CD4-positive, CD25-positive, alpha-beta regulatory T cell (primary cell): ENCODE measurements around the gene BMPER. TPM values are rescaled to one million over a fixed set of nuclear protein-coding genes. Genes with fewer than 3 reads are reported as not detected.

Experiments
- ATAC-seq, 2 donors: fragments of 150-1000 bp; cut with Tn5 transposase; one replicate each; pipeline ENCODE4 v1.10.0; 2021; ENCODE audit warnings: low read depth in 2 of 2, moderate number of reproducible peaks in 2 of 2, moderate library complexity in 1 of 2
- DNase-seq, 3 donors: peaks; one replicate each; pipeline versions ENCODE4 v3.0.0 to v3.0.0-alpha.2; 2012 to 2022; ENCODE audit warnings: mixed read lengths in 1 of 3
- H3K27ac ChIP-seq: one replicate; pipeline ENCODE4 v1.7.0; 2013; ENCODE audit warnings: mild to moderate bottlenecking, low read length; ENCODE audit not compliant: insufficient read depth, poor library complexity, severe bottlenecking
- H3K27me3 ChIP-seq: one replicate; pipeline ENCODE4 v1.7.0; 2013; ENCODE audit warnings: low read length; ENCODE audit not compliant: control insufficient read depth, insufficient read depth
- H3K36me3 ChIP-seq: one replicate; pipeline ENCODE4 v1.7.0; 2013; ENCODE audit warnings: mild to moderate bottlenecking, low read length, moderate library complexity; ENCODE audit not compliant: control insufficient read depth, insufficient read depth
- H3K4me1 ChIP-seq: 2 replicates; pipeline ENCODE4 v1.7.0; 2013; ENCODE audit warnings: mild to moderate bottlenecking, low read length; ENCODE audit not compliant: insufficient read depth, control insufficient read depth, poor library complexity, severe bottlenecking
- H3K4me3 ChIP-seq: one replicate; pipeline ENCODE4 v1.7.0; 2013; ENCODE audit warnings: low read depth, mild to moderate bottlenecking, low read length, moderate library complexity
- H3K9me3 ChIP-seq, 2 experiments: 1 replicate in 1 of 2; 2 replicates in 1 of 2; pipeline ENCODE4 v1.7.0; 2013; ENCODE audit warnings: low read length in 2 of 2, mild to moderate bottlenecking in 1 of 2, moderate library complexity in 1 of 2; ENCODE audit not compliant: control insufficient read depth in 2 of 2
- H3K27ac Mint-ChIP-seq, 3 donors: one replicate each; pipeline ENCODE4 v1.8.0; 2020 to 2022; ENCODE audit warnings: mild to moderate bottlenecking in 3 of 3, mixed read lengths in 3 of 3, moderate library complexity in 2 of 3
- H3K27me3 Mint-ChIP-seq: one replicate; pipeline ENCODE4 v1.8.0; 2022; ENCODE audit warnings: mild to moderate bottlenecking, mixed read lengths
- H3K36me3 Mint-ChIP-seq: one replicate; pipeline ENCODE4 v1.8.0; 2020; ENCODE audit warnings: mixed read lengths
- H3K4me1 Mint-ChIP-seq, 4 donors: one replicate each; pipeline ENCODE4 v1.8.0; 2020 to 2022; ENCODE audit warnings: mixed read lengths in 4 of 4, mild to moderate bottlenecking in 1 of 4
- H3K4me3 Mint-ChIP-seq, 4 donors: one replicate each; pipeline ENCODE4 v1.8.0; 2020 to 2022; ENCODE audit warnings: mild to moderate bottlenecking in 4 of 4, mixed read lengths in 4 of 4, moderate library complexity in 3 of 4
- H3K9me3 Mint-ChIP-seq, 7 donors: one replicate each; pipeline ENCODE4 v1.8.0; 2020 to 2022; ENCODE audit warnings: mixed read lengths in 7 of 7, mild to moderate bottlenecking in 3 of 7, moderate library complexity in 2 of 7
- polyA plus RNA-seq, 4 donors: library from polyadenylated mRNA; unstranded; fragments of 300-500 nt; fragmentation: Illumina TruSeq; gene quantifications; one replicate each; pipeline ENCODE4 v1.2.3, GENCODE V29; 2021
- total RNA-seq: library from RNA; stranded (reverse); gene quantifications from one replicate; pipeline ENCODE4 v1.2.3, GENCODE V29; 2022

The BMPER gene
- total and polyA plus RNA-seq, 5 donors from 2014 or later, result not detected

DNA sequence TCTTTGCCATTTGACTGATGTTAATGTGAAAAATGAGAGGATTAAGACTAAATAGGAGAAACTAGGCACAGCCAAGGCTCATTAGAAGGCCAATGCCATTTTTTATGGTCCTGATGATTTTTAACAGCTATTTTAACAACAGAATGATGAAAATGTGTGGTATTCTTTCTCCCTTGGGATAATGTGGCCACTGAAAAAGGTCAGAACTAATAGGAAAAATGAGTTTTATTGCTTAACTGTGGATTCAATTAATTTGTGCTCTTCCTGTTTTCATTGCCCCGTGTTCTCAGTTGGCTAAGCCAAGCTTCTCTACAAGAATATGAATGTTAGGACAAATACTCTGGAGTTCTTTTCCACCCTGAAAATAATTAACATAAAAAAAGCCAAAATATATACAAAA lies 56.6 kb downstream of the BMPER start:
- Histone ChIP-seq H3K27me3 (no peaks in the 10 kb centered on the region), H3K27ac (no peak overlapping the region), H3K4me3 (no peak overlapping the region), H3K9me3 (no peaks in the 10 kb centered on the region), H3K36me3 (no peaks in the 10 kb centered on the region), H3K4me1 (no peaks in the 10 kb centered on the region)
- DNase-seq (no peak), ATAC-seq (no peak)
- Mint-ChIP-seq H3K27ac (no peak overlapping the region), H3K36me3 (no peaks in the 10 kb centered on the region), H3K4me1 (no peaks in the 10 kb centered on the region), H3K9me3 (peaks cover 0 to 4% (median 0%) of the 10 kb centered on the region in 7 donors), H3K4me3 (no peak overlapping the region), H3K27me3 (no peaks in the 10 kb centered on the region)

DNA sequence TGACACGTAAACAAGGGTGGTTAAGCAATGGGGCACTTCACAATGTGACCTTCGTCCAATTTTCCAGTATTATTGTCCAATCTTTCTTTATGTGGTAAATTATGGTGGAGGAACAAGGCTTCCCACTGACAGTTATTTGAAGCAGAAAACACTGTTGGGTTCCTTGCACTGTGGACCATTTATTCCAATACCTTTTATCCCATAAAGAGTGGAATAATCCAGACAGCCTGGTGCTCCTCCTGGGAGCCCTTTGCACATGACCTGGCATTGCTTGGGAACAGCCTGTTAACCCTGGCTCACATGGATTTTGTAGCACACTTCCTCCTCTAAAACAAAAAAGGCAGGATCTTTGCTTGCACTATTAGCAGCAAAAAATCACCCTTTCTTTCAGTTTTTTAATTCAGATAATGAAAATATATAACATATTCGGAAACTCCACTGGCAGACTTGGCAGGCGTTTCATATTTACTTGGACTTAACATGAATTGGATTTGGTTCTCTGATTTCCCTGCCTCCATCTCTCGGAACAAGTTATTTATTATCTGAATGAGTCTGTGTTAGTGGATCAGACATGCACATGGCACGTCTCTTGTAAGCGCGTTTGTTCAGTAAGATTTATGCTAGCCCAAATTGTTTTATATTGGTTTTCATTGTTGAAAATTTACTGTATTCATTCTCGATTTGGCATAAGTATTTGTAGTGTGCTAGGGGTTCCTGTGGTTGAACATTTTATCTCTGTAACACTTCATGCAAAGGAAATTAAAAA lies 59.3 kb downstream of the BMPER start:
- Histone ChIP-seq H3K36me3 (no peaks in the 10 kb centered on the region), H3K4me3 (no peak overlapping the region), H3K9me3 (no peaks in the 10 kb centered on the region), H3K27ac (no peak overlapping the region), H3K27me3 (no peaks in the 10 kb centered on the region), H3K4me1 (no peaks in the 10 kb centered on the region)
- peaks cover 0 to 2% (median 0%) of the 10 kb centered on the region in 7 donors for H3K9me3 Mint-ChIP-seq
- no peak for DNase-seq
- ATAC-seq, result no peak
- H3K36me3 Mint-ChIP-seq, result no peaks in the 10 kb centered on the region
- no peaks in the 10 kb centered on the region for H3K27me3 Mint-ChIP-seq
- H3K4me1 Mint-ChIP-seq, result no peaks in the 10 kb centered on the region
- no peak overlapping the region for H3K4me3 Mint-ChIP-seq
- H3K27ac Mint-ChIP-seq, result no peak overlapping the region

DNA sequence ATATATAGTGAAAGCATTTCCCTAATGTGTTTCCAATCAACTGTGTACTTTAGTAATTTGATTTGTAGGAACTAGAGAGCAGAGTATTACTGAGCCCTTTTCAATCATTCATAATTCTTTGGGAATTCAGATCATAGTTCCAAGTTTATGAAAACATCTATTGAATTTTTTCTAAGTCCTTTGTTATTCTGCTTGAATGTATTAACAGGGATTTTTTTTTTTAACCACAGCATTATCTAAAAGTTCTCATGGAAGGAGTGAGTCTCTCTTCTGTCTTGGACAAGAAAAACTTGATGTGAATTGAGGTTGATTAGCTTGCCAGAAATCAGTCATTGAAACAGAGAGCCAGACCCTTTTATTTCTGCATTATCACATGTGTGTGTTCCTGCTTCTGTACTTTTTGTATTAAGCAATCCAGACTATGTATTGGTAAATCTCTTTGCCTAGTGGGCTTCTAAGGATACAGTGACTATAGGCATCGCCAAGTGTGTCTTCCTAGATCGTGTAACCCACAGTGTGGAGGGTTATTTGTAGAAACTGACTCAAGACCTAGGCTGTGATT lies 59.9 kb downstream of the BMPER start:
- Histone ChIP-seq H3K4me3 (no peak overlapping the region), H3K27ac (no peak overlapping the region), H3K36me3 (no peaks in the 10 kb centered on the region), H3K27me3 (no peaks in the 10 kb centered on the region), H3K4me1 (no peaks in the 10 kb centered on the region), H3K9me3 (no peaks in the 10 kb centered on the region)
- ATAC-seq (no peak), DNase-seq (no peak)
- H3K36me3 Mint-ChIP-seq, result no peaks in the 10 kb centered on the region
- no peak overlapping the region for H3K4me3 Mint-ChIP-seq
- no peaks in the 10 kb centered on the region for H3K4me1 Mint-ChIP-seq
- H3K27ac Mint-ChIP-seq, result no peak overlapping the region
- H3K9me3 Mint-ChIP-seq, result peaks cover 0 to 4% (median 0%) of the 10 kb centered on the region in 7 donors
- no peaks in the 10 kb centered on the region for H3K27me3 Mint-ChIP-seq

DNA sequence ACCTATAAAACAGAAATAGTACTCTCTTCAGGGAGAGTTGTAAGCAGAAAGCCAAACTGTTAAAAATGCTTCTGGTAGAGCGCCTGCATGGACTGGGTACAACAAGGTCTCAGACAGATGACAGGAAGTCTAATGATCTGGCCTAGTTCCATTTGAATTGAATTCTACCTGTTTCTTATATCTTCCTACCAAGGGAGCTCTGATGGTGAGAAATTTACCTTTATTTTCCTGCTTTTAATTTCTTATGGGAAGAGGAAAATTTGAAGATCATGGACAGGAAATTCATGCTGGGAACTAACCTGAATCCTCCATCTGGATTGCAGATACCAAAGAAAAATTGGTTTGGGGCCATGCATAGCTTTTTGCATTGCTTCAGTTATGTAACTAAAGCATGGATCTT lies 63.3 kb downstream of the BMPER start:
- H3K27me3 Mint-ChIP-seq, result no peaks in the 10 kb centered on the region
- H3K27ac Mint-ChIP-seq, result no peak overlapping the region
- no peaks in the 10 kb centered on the region for H3K36me3 ChIP-seq
- no peaks in the 10 kb centered on the region for H3K9me3 ChIP-seq
- no peaks in the 10 kb centered on the region for H3K4me1 ChIP-seq
- H3K36me3 Mint-ChIP-seq, result no peaks in the 10 kb centered on the region
- peaks cover 0 to 4% (median 0%) of the 10 kb centered on the region in 7 donors for H3K9me3 Mint-ChIP-seq
- H3K27me3 ChIP-seq, result no peaks in the 10 kb centered on the region
- no peak overlapping the region for H3K4me3 Mint-ChIP-seq
- ATAC-seq (no peak), DNase-seq (no peak)
- H3K27ac ChIP-seq, result no peak overlapping the region
- H3K4me1 Mint-ChIP-seq, result no peaks in the 10 kb centered on the region
- H3K4me3 ChIP-seq, result no peak overlapping the region

DNA sequence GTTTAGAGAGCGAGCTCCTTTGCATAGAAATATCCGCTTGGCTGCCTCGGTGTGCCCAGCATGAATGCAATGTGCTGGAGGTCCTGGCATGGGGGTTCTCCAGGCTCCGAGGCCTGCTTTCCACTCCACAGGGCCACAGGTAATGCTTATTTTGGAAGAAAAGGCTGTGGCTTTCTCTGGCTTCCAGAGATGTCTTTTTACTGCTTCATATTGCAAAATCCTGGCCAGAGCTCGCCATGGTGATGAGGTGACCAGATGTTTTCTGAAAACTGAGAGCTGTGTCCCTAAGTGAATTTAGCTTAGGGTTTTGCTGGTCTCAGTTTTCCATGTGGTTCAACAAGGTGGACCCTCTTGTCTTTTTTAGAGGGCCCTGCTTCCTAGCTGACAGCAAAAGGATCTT lies 65.2 kb downstream of the BMPER start:
- H3K27me3 Mint-ChIP-seq, result peaks cover 4% of the 10 kb centered on the region

DNA sequence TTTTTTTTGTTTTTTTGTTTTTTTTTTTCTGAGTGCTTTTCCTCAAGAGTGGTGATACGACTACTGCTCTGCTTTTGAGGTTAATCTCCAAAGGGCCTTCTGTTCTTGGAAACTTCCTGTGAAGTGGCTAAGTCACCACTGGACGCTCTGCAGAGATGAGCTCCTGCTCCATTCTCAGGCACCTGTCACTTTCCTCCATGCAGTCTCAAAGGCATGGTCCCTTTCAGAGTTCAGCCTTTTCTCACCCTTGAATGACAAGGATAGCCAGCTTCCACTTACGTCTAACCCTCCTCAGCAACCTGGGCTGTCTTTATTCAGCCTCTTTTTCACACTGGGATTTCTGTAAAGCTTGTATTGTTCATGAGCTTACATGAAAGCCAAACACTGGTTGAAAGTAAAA lies 65.8 kb downstream of the BMPER start:
- H3K4me1 ChIP-seq, result no peaks in the 10 kb centered on the region

More for the DNA sequence above, 65.2 kb downstream of the BMPER start:
- H3K9me3 ChIP-seq, result no peaks in the 10 kb centered on the region
- no peaks in the 10 kb centered on the region for H3K4me1 ChIP-seq
- no peak overlapping the region for H3K27ac Mint-ChIP-seq
- H3K9me3 Mint-ChIP-seq, result peaks cover 0 to 2% (median 0%) of the 10 kb centered on the region in 7 donors
- no peak overlapping the region for H3K27ac ChIP-seq
- H3K36me3 ChIP-seq, result no peaks in the 10 kb centered on the region
- no peaks in the 10 kb centered on the region for H3K27me3 ChIP-seq
- ATAC-seq, result no peak
- H3K36me3 Mint-ChIP-seq, result no peaks in the 10 kb centered on the region
- no peaks in the 10 kb centered on the region for H3K4me1 Mint-ChIP-seq
- no peak overlapping the region for H3K4me3 ChIP-seq
- DNase-seq, result no peak
- H3K4me3 Mint-ChIP-seq, result no peak overlapping the region

DNA sequence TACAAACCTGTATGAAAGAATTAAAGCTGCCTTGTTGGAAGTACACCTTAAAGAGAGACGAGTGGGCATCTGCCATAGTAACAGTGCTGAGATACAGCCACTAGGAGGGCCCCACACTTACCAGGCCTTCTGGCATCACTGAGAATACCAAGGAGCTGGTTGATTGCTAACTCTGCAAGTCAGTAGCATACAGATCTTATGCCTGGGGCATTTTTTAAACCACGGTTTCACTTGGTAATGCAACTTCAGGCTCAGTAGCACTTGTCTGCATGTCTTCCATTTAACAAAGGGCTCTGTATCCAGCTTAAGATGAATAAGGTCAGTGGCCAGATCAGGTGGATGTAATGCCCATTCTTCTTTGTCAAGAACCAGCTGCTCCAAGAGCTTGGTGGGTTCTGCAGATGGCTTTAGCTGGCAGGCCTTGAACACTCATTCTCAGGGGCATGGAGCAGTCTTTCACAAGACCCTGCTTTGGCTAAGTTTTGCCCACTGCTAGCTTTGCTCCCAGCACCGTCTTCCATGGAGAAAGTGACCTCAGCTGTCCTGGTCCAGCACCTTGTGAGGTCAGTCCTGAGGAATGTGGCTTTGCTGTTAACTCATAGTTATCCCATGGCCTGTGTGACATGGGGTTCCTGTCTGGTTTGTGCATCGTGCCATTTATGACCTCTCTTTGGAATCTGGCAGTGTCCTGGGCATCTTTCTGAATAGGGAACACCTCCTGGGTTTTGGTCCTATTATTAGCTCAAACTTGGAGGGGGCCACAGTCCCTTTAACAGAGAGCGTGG lies 68.1 kb downstream of the BMPER start:
- no peaks in the 10 kb centered on the region for H3K27me3 ChIP-seq
- Mint-ChIP-seq H3K9me3 (peaks cover 0 to 2% (median 0%) of the 10 kb centered on the region in 7 donors), H3K4me1 (no peaks in the 10 kb centered on the region), H3K27me3 (peaks cover 4% of the 10 kb centered on the region), H3K4me3 (no peak overlapping the region), H3K36me3 (no peaks in the 10 kb centered on the region), H3K27ac (no peak overlapping the region)
- ATAC-seq (no peak), DNase-seq (no peak)
- no peaks in the 10 kb centered on the region for H3K4me1 ChIP-seq
- H3K36me3 ChIP-seq, result no peaks in the 10 kb centered on the region
- H3K4me3 ChIP-seq, result no peak overlapping the region
- no peaks in the 10 kb centered on the region for H3K9me3 ChIP-seq
- no peak overlapping the region for H3K27ac ChIP-seq

More for the DNA sequence above, 65.8 kb downstream of the BMPER start:
- no peak overlapping the region for H3K27ac ChIP-seq
- H3K4me3 ChIP-seq, result no peak overlapping the region
- ATAC-seq, result no peak
- H3K27me3 Mint-ChIP-seq, result peaks cover 4% of the 10 kb centered on the region
- no peaks in the 10 kb centered on the region for H3K9me3 ChIP-seq
- no peaks in the 10 kb centered on the region for H3K36me3 ChIP-seq
- no peaks in the 10 kb centered on the region for H3K4me1 Mint-ChIP-seq
- no peak for DNase-seq
- H3K27me3 ChIP-seq, result no peaks in the 10 kb centered on the region
- no peaks in the 10 kb centered on the region for H3K36me3 Mint-ChIP-seq
- no peak overlapping the region for H3K4me3 Mint-ChIP-seq
- peaks cover 0 to 2% (median 0%) of the 10 kb centered on the region in 7 donors for H3K9me3 Mint-ChIP-seq
- H3K27ac Mint-ChIP-seq, result no peak overlapping the region
